ENCODE data around the gene RAET1E.
A peak's percentile ranks its signal among the peaks of the same experiment; 100 is the strongest.
"Not testable (repeated sequence)": the region's sequence is repeated elsewhere in the genome, so short reads cannot be mapped to it uniquely, and the experiment has no call there.

The RAET1E gene

GRCh38 chr6:149931501-149931900 is 33.6 kb upstream of the RAET1E start:
- no peak for TF ChIP-seq CTCF (IDR thresholded peaks at IDR 0.05; ENCODE audit: low read depth, low read length, missing control alignments)
- in situ Hi-C loops (cut with HindIII; ENCODE audit: low pct_ligation_motif_present, low sequenced_read_pairs) = no loop called here
- DNase-seq = no peak
- Histone ChIP-seq H3K36me3 (replicated peaks) (no peaks in the 10 kb centered on the region), H3K27me3 (replicated peaks) (peaks cover 23% of the 10 kb centered on the region), H3K27ac (no peak overlapping the region), H3K4me3 (ENCODE audit: low read depth, low read length) (no peak overlapping the region)

GRCh38 chr6:149929422-149929821 is 31.5 kb upstream of the RAET1E start:
- Histone ChIP-seq H3K27me3 (replicated peaks) (peaks cover 15% of the 10 kb centered on the region), H3K4me3 (ENCODE audit: low read depth, low read length) (no peak overlapping the region), H3K27ac (no peak overlapping the region), H3K36me3 (replicated peaks) (no peaks in the 10 kb centered on the region)
- peak; percentile 78 for TF ChIP-seq CTCF (IDR thresholded peaks at IDR 0.05; ENCODE audit: low read depth, low read length, missing control alignments)
- in situ Hi-C loops (cut with HindIII; ENCODE audit: low pct_ligation_motif_present, low sequenced_read_pairs) = no loop called here
- no peak for DNase-seq

GRCh38 chr6:149927025-149927424 is 29.1 kb upstream of the RAET1E start:
- DNase-seq; H3K36me3 ChIP-seq (replicated peaks); in situ Hi-C loops (cut with HindIII; ENCODE audit: low pct_ligation_motif_present, low sequenced_read_pairs); H3K4me3 ChIP-seq (ENCODE audit: low read depth, low read length); H3K27ac ChIP-seq: not testable (repeated sequence)
- H3K27me3 ChIP-seq (replicated peaks) = peaks cover 13% of the 10 kb centered on the region

- Histone ChIP-seq H3K27me3 (replicated peaks) (peaks cover 13% of the 10 kb centered on the region), H3K36me3 (replicated peaks) (no peaks in the 10 kb centered on the region), H3K4me3 (ENCODE audit: low read depth, low read length) (peak overlapping the region; percentile 59), H3K27ac (no peak overlapping the region)
- TF ChIP-seq CTCF (IDR thresholded peaks at IDR 0.05; ENCODE audit: low read depth, low read length, missing control alignments) = peak; percentile 94
- DNase-seq = peak; percentile 85
- in situ Hi-C loops (cut with HindIII; ENCODE audit: low pct_ligation_motif_present, low sequenced_read_pairs) = no loop called here
Observed at GRCh38 chr6:149925974-149926777, 28.3 kb upstream of the RAET1E start.

- peak overlapping the region; percentile 59 for H3K4me3 ChIP-seq (ENCODE audit: low read depth, low read length)
- H3K36me3 ChIP-seq (replicated peaks) = no peaks in the 10 kb centered on the region
- DNase-seq = peak; percentile 9
- H3K27me3 ChIP-seq (replicated peaks) = peaks cover 12% of the 10 kb centered on the region
- TF ChIP-seq CTCF (IDR thresholded peaks at IDR 0.05; ENCODE audit: low read depth, low read length, missing control alignments) = no peak
- no peak overlapping the region for H3K27ac ChIP-seq
- in situ Hi-C loops (cut with HindIII; ENCODE audit: low pct_ligation_motif_present, low sequenced_read_pairs) = no loop called here
Observed at GRCh38 chr6:149925253-149925973, 27.5 kb upstream of the RAET1E start.

- Histone ChIP-seq H3K4me3 (ENCODE audit: low read depth, low read length) (no peak overlapping the region), H3K27me3 (replicated peaks) (peaks cover 8% of the 10 kb centered on the region), H3K36me3 (replicated peaks) (no peaks in the 10 kb centered on the region), H3K27ac (no peak overlapping the region)
- no peak for TF ChIP-seq CTCF (IDR thresholded peaks at IDR 0.05; ENCODE audit: low read depth, low read length, missing control alignments)
- DNase-seq = no peak
- in situ Hi-C loops (cut with HindIII; ENCODE audit: low pct_ligation_motif_present, low sequenced_read_pairs) = no loop called here
Observed at GRCh38 chr6:149924933-149925252, 27.0 kb upstream of the RAET1E start.

All from brain microvascular endothelial cell (primary cell).